Kidney epithelial cell (primary cell): ENCODE data around the gene ANKRD13D. TPM values are rescaled to one million over a fixed set of nuclear protein-coding genes. Genes with fewer than 3 reads are reported as not detected.

Source experiments
- DNase-seq: peaks from one replicate; pipeline ENCODE4 v3.0.0-alpha.2; 2010; ENCODE audit warnings: low read depth
- H3K27me3 ChIP-seq: 2 replicates; pipeline ENCODE4 v1.6.0; 2011; ENCODE audit warnings: low read length; ENCODE audit not compliant: control insufficient read depth, insufficient read depth
- H3K36me3 ChIP-seq: 2 replicates; pipeline ENCODE4 v1.5.1; 2011; ENCODE audit warnings: low read length; ENCODE audit not compliant: control insufficient read depth, insufficient read depth
- H3K4me3 ChIP-seq: 2 replicates; pipeline ENCODE4 v1.5.1; 2011; ENCODE audit warnings: low read depth, mild to moderate bottlenecking, control low read depth, low read length
- CTCF ChIP-seq: IDR thresholded peaks from 2 replicates; pipeline ENCODE4 v1.5.1; 2011; ENCODE audit warnings: mild to moderate bottlenecking, moderate library complexity, low read length, control low read depth, inconsistent platforms; ENCODE audit not compliant: insufficient read depth, poor library complexity, severe bottlenecking
- total RNA-seq: library from RNA; depleted of rRNA; stranded (reverse); fragments of >200 nt; gene quantifications from 2 replicates; pipeline ENCODE4 v1.2.3, GENCODE V29; 2015

Gene ANKRD13D
- total RNA-seq, 1 donor from 2014 or later, result 48.5 TPM

- Histone ChIP-seq H3K27me3 (no peaks in the 10 kb centered on the region), H3K4me3 (no peak overlapping the region), H3K36me3 (peaks cover 1% of the 10 kb centered on the region)
- peak; percentile 90 for TF ChIP-seq CTCF
- no peak for DNase-seq
These were observed 26.1 kb upstream of the ANKRD13D start for GRCh38 chr11:67262731-67263675.

GRCh38 chr11:67264260-67264659 is 24.8 kb upstream of the ANKRD13D start:
- H3K36me3 ChIP-seq, result peaks cover 2% of the 10 kb centered on the region
- TF ChIP-seq CTCF, result no peak
- no peaks in the 10 kb centered on the region for H3K27me3 ChIP-seq
- DNase-seq, result no peak
- H3K4me3 ChIP-seq, result no peak overlapping the region

GRCh38 chr11:67264877-67265632 is 24.0 kb upstream of the ANKRD13D start:
- Histone ChIP-seq H3K27me3 (no peaks in the 10 kb centered on the region), H3K4me3 (no peak overlapping the region), H3K36me3 (peaks cover 2% of the 10 kb centered on the region)
- no peak for TF ChIP-seq CTCF
- DNase-seq, result no peak

- no peaks in the 10 kb centered on the region for H3K27me3 ChIP-seq
- DNase-seq, result no peak
- peak; percentile 53 for TF ChIP-seq CTCF
- H3K4me3 ChIP-seq, result peak overlapping the region; percentile 65
- H3K36me3 ChIP-seq, result peaks cover 2% of the 10 kb centered on the region
These were observed 23.3 kb upstream of the ANKRD13D start for GRCh38 chr11:67265633-67266448.

- Histone ChIP-seq H3K4me3 (peak within 1 kb of the TSS; percentile 65), H3K36me3 (peaks cover 2% of the 10 kb centered on the region), H3K27me3 (no peaks in the 10 kb centered on the region)
- DNase-seq, result no peak
- TF ChIP-seq CTCF, result no peak
These were observed 22.5 kb upstream of the ANKRD13D start, which contains the start of gene GRK2 for GRCh38 chr11:67266449-67267187. GRK2 (plus strand) TSS chr11:67266473; CDS start chr11:67266700, 227 bp downstream.
